H1 (cell line): ENCODE data around the gene RDM1. TPM values are rescaled to one million over a fixed set of nuclear protein-coding genes. Genes with fewer than 3 reads are reported as not detected.

Experiments used
- CTCF ChIA-PET: fragments of 300-600 bp; sonication (Branson Sonifier 250); formaldehyde crosslinking; loops from one replicate; lab custom pipeline; 2021; ENCODE audit not compliant: partially characterized antibody; lab: Charles Lee
- POLR2A ChIA-PET: fragments of 300-600 bp; sonication (Branson Sonifier 250); formaldehyde crosslinking; loops from one replicate; lab custom pipeline; 2021; ENCODE audit warnings: inconsistent platforms; ENCODE audit not compliant: partially characterized antibody; lab: Charles Lee
- DNase-seq, 2 experiments: peaks; one replicate each; pipeline versions ENCODE4 v3.0.0 to v3.0.0-alpha.2; 2010 to 2022; ENCODE audit warnings: low spot score in 2 of 2, low read depth in 1 of 2, mixed read lengths in 1 of 2
- FAIRE-seq: peaks from 2 replicates; lab custom pipeline; 2011; peaks lifted over from hg19 to GRCh38; lab: Jason Lieb, UNC
- H2AFZ ChIP-seq: 2 replicates; pipeline ENCODE4 v1.8.1; 2012; ENCODE audit warnings: low read length, inconsistent platforms
- H2AK5ac ChIP-seq: 2 replicates; pipeline ENCODE4 v1.6.1; 2013; ENCODE audit warnings: low read depth, low read length
- H2BK120ac ChIP-seq: replicated peaks from 2 replicates; pipeline ENCODE3; 2013; ENCODE audit warnings: low read depth, low read length, inconsistent platforms
- H2BK12ac ChIP-seq: 2 replicates; pipeline ENCODE4 v1.6.1; 2013; ENCODE audit warnings: low read depth, low read length
- H2BK15ac ChIP-seq: 2 replicates; pipeline ENCODE4 v1.6.1; 2013; ENCODE audit warnings: low read length
- H2BK20ac ChIP-seq: 2 replicates; pipeline ENCODE4 v1.6.1; 2013; ENCODE audit warnings: low read length
- H2BK5ac ChIP-seq: 2 replicates; pipeline ENCODE4 v1.6.1; 2013; ENCODE audit warnings: low read depth, low read length
- H3K14ac ChIP-seq: 2 replicates; pipeline ENCODE4 v1.6.1; 2013; ENCODE audit warnings: inconsistent platforms; ENCODE audit not compliant: insufficient read length
- H3K18ac ChIP-seq: 2 replicates; pipeline ENCODE4 v1.6.1; 2013; ENCODE audit warnings: low read length; ENCODE audit errors: extremely low read depth
- H3K23ac ChIP-seq: 2 replicates; pipeline ENCODE4 v1.6.1; 2013; ENCODE audit warnings: inconsistent platforms; ENCODE audit not compliant: insufficient read length
- H3K23me2 ChIP-seq: 2 replicates; pipeline ENCODE4 v1.6.1; 2013; ENCODE audit warnings: low read depth, low read length
- H3K27ac ChIP-seq: 2 replicates; pipeline ENCODE4 v1.6.1; 2011; ENCODE audit warnings: low read depth, low read length, inconsistent platforms
- H3K27me3 ChIP-seq, 4 experiments: replicated peaks in 1 of 4; 1 replicate in 1 of 4; 2 replicates in 3 of 4; pipeline versions ENCODE4 v1.6.1 to v1.8.1; 2011 to 2013; ENCODE audit warnings: low read length in 3 of 4, mild to moderate bottlenecking in 3 of 4, inconsistent platforms in 2 of 4, mixed read lengths in 2 of 4, moderate library complexity in 1 of 4; ENCODE audit not compliant: control insufficient read depth in 3 of 4, insufficient read depth in 3 of 4; ENCODE audit errors: extremely low read depth in 1 of 4
- H3K36me3 ChIP-seq, 4 experiments: 2 replicates each; pipeline versions ENCODE4 v1.6.1 to v1.8.1; 2011 to 2013; ENCODE audit warnings: mild to moderate bottlenecking in 4 of 4, low read length in 3 of 4, moderate library complexity in 2 of 4, control low read depth in 1 of 4, inconsistent platforms in 1 of 4; ENCODE audit not compliant: insufficient read depth in 4 of 4, control insufficient read depth in 2 of 4
- H3K4ac ChIP-seq: replicated peaks from 2 replicates; pipeline ENCODE3; 2013; ENCODE audit warnings: low read length, low read depth, mixed read lengths, inconsistent platforms; ENCODE audit not compliant: insufficient read length
- H3K4me1 ChIP-seq, 4 experiments: replicated peaks in 1 of 4; 1 replicate in 1 of 4; 2 replicates in 3 of 4; pipeline versions ENCODE4 v1.6.1 to v1.8.1; 2011 to 2013; ENCODE audit warnings: low read length in 3 of 4, inconsistent platforms in 2 of 4, mixed read lengths in 1 of 4; ENCODE audit not compliant: insufficient read depth in 4 of 4, control insufficient read depth in 3 of 4
- H3K4me2 ChIP-seq, 2 experiments: 2 replicates each; pipeline versions ENCODE4 v1.6.1 to v1.8.1; 2011 to 2013; ENCODE audit warnings: low read depth in 2 of 2, low read length in 2 of 2, control low read depth in 1 of 2, inconsistent platforms in 1 of 2, mild to moderate bottlenecking in 1 of 2; ENCODE audit not compliant: insufficient read depth in 1 of 2
- H3K4me3 ChIP-seq, 4 experiments: fragments of 200-600, 300-600 bp in 1 of 4; sonication (generic), shearing (Covaris generic), sonication (Bioruptor Twin) in 1 of 4; 2 replicates each; pipeline versions ENCODE4 v1.5.1 to v1.8.1; 2011 to 2016; ENCODE audit warnings: low read length in 4 of 4, low read depth in 3 of 4, control low read depth in 2 of 4, inconsistent platforms in 2 of 4, mild to moderate bottlenecking in 2 of 4, mixed read lengths in 1 of 4, moderate library complexity in 1 of 4; ENCODE audit not compliant: insufficient read depth in 2 of 4; ENCODE audit errors: extremely low read depth in 1 of 4
- H3K56ac ChIP-seq: replicated peaks from 2 replicates; pipeline ENCODE3; 2013; ENCODE audit warnings: low read depth, mild to moderate bottlenecking, mixed read lengths, low read length, inconsistent platforms; ENCODE audit not compliant: insufficient read length
- H3K79me1 ChIP-seq: 2 replicates; pipeline ENCODE4 v1.6.1; 2013; ENCODE audit warnings: low read depth, low read length, control low read depth
- H3K79me2 ChIP-seq, 2 experiments: 2 replicates each; pipeline versions ENCODE4 v1.6.1 to v1.8.1; 2012 to 2013; ENCODE audit warnings: low read length in 2 of 2, mild to moderate bottlenecking in 2 of 2, inconsistent platforms in 1 of 2; ENCODE audit not compliant: insufficient read depth in 2 of 2, control insufficient read depth in 1 of 2
- H3K9ac ChIP-seq, 4 experiments: replicated peaks in 1 of 4; 1 replicate in 1 of 4; 2 replicates in 3 of 4; pipeline versions ENCODE4 v1.6.1 to v1.8.1; 2011 to 2013; ENCODE audit warnings: low read depth in 3 of 4, low read length in 3 of 4, control low read depth in 2 of 4, mild to moderate bottlenecking in 2 of 4, moderate library complexity in 2 of 4, inconsistent platforms in 1 of 4; ENCODE audit errors: extremely low read depth in 1 of 4
- H3K9me3 ChIP-seq, 2 experiments: 2 replicates each; pipeline versions ENCODE4 v1.6.1 to v1.8.1; 2012 to 2013; ENCODE audit warnings: mild to moderate bottlenecking in 2 of 2, moderate library complexity in 2 of 2, control low read depth in 1 of 2, inconsistent platforms in 1 of 2, low read depth in 1 of 2, low read length in 1 of 2, mixed read lengths in 1 of 2; ENCODE audit not compliant: insufficient read depth in 2 of 2
- H4K20me1 ChIP-seq, 2 experiments: replicated peaks in 1 of 2; 2 replicates each; pipeline versions ENCODE3 to v1.8.1; 2011 to 2013; ENCODE audit warnings: inconsistent platforms in 2 of 2, low read length in 2 of 2, mild to moderate bottlenecking in 1 of 2; ENCODE audit not compliant: insufficient read depth in 2 of 2, control insufficient read depth in 1 of 2
- H4K5ac ChIP-seq: 2 replicates; pipeline ENCODE4 v1.6.1; 2013; ENCODE audit warnings: low read length, low read depth, mixed read lengths, inconsistent platforms; ENCODE audit not compliant: insufficient read length
- H4K8ac ChIP-seq: 2 replicates; pipeline ENCODE4 v1.8.0; 2013; ENCODE audit warnings: mild to moderate bottlenecking, moderate library complexity, low read length, inconsistent platforms; ENCODE audit not compliant: insufficient read depth; ENCODE audit errors: extremely low read depth
- H4K91ac ChIP-seq: replicated peaks from 2 replicates; pipeline ENCODE3; 2013; ENCODE audit warnings: low read length, mixed read lengths, inconsistent platforms; ENCODE audit not compliant: insufficient read length
- BRCA1 ChIP-seq: IDR thresholded peaks from 2 replicates; pipeline ENCODE4 v1.6.1; 2012; ENCODE audit warnings: low read depth, low read length, improper control_type of control experiment
- CBX5 ChIP-seq: fragments of 300-800, 300-1000 bp; sonication (generic); IDR thresholded peaks from 2 replicates; pipeline ENCODE4 v1.7.1; 2016; ENCODE audit warnings: antibody characterized with exemption, low read length, low read depth
- CHD1 ChIP-seq: IDR thresholded peaks from 2 replicates; pipeline ENCODE4 v1.6.1; 2012; ENCODE audit warnings: low read depth, low read length, improper control_type of control experiment
- POLR2AphosphoS5 ChIP-seq: IDR thresholded peaks from 2 replicates; pipeline ENCODE4 v1.6.1; 2011; ENCODE audit warnings: low read depth, low read length
- SIRT6 ChIP-seq: IDR thresholded peaks from one replicate; pipeline ENCODE4 v1.7.1; 2012; ENCODE audit warnings: low read length, inconsistent platforms
- SRF ChIP-seq: IDR thresholded peaks from 2 replicates; pipeline ENCODE4 v1.6.1; 2011; ENCODE audit warnings: mild to moderate bottlenecking, low read depth, low read length, moderate library complexity
- SUZ12 ChIP-seq: fragments of 200-600 bp; sonication (generic); IDR thresholded peaks from 2 replicates; pipeline ENCODE4 v1.6.1; 2012; ENCODE audit warnings: mild to moderate bottlenecking, inconsistent platforms, low read length, moderate library complexity, mixed read lengths
- TAF7 ChIP-seq: optimal IDR thresholded peaks from 2 replicates; pipeline ENCODE3; 2011; ENCODE audit warnings: low read depth, mild to moderate bottlenecking, inconsistent platforms, low read length, moderate library complexity, borderline replicate concordance
- WGBS, 2 experiments: shearing (Covaris generic) in 1 of 2; methylation state at CpG; one replicate each; pipeline versions ENCODE4 v1.1.6 to v1.1.7; 2013 to 2015; ENCODE audit warnings: low lambda C conversion rate in 2 of 2, mixed read lengths in 2 of 2, inconsistent platforms in 1 of 2, low coverage in 1 of 2, missing lambda C conversion rate in 1 of 2; ENCODE audit not compliant: insufficient replicate concordance in 2 of 2, insufficient coverage in 1 of 2, insufficient read length in 1 of 2; ENCODE audit errors: extremely low coverage in 1 of 2, missing lambda C conversion rate in 1 of 2; 5-methylcytosine and 5-hydroxymethylcytosine counted together
- polyA plus RNA-seq, 7 experiments: library from polyadenylated mRNA; depleted of rRNA in 3 of 7; stranded (reverse) in 5 of 7; unstranded in 2 of 7; fragments of >200 nt in 5 of 7; fragments of 200-250 nt in 2 of 7; gene quantifications; 1 replicate in 5 of 7; 2 replicates in 1 of 7; 4 replicates in 1 of 7; pipeline versions ENCODE4 v1.2.1 to v1.2.3, GENCODE V29; 2011 to 2013; ENCODE audit warnings: missing spikeins in 2 of 7, mixed read lengths in 2 of 7
- total RNA-seq: library from RNA; stranded (reverse); fragmentation: NEBNext Ultra II Directional; extraction: Animal tissue kit (Norgen Biotek cat#: 25700); gene quantifications from 2 replicates; pipeline ENCODE4 v1.2.1, GENCODE V29; 2021

Gene RDM1
- total and polyA plus RNA-seq, 2 of the 8 experiments (the other 6 are each of a cell fraction or from before 2014, with no cell fraction given), result 7.3 to 9.7 TPM

GRCh38 chr17:35944151-35944550, 13.6 kb upstream of the RDM1 start:
- no peaks in the 10 kb centered on the region for H3K4me1 ChIP-seq
- H2BK12ac ChIP-seq, result no peak overlapping the region
- H2BK15ac ChIP-seq, result no peak overlapping the region
- H4K8ac ChIP-seq, result no peak overlapping the region
- WGBS, 2 experiments, result 79% methylated on average over 4 of the region's 4 CpGs; no CpG with 5 or more reads in 1 of the 2 experiments
- H3K56ac ChIP-seq, result no peak overlapping the region
- ChIA-PET CTCF (no interaction called here), POLR2A (no interaction called here)
- no peaks in the 10 kb centered on the region for H3K36me3 ChIP-seq
- H3K9me3 ChIP-seq, result no peaks in the 10 kb centered on the region
- no peaks in the 10 kb centered on the region for H3K27me3 ChIP-seq
- H2BK5ac ChIP-seq, result no peak overlapping the region
- no peak for TF ChIP-seq CBX5
- no peak for TF ChIP-seq BRCA1
- TF ChIP-seq CHD1, result no peak
- no peak for TF ChIP-seq SUZ12
- no peak for TF ChIP-seq TAF7
- TF ChIP-seq POLR2AphosphoS5, result no peak
- TF ChIP-seq SRF, result no peak
- TF ChIP-seq SIRT6, result no peak
- H3K79me1 ChIP-seq, result no peaks in the 10 kb centered on the region
- no peak overlapping the region for H3K4ac ChIP-seq
- no peaks in the 10 kb centered on the region for H4K20me1 ChIP-seq
- no peaks in the 10 kb centered on the region for H3K79me2 ChIP-seq
- H3K27ac ChIP-seq, result no peak overlapping the region
- H3K4me2 ChIP-seq, result no peak overlapping the region
- H3K23me2 ChIP-seq, result no peaks in the 10 kb centered on the region
- H3K18ac ChIP-seq, result no peak overlapping the region
- no peak overlapping the region for H4K91ac ChIP-seq
- H3K9ac ChIP-seq, result no peak overlapping the region
- no peak overlapping the region for H3K14ac ChIP-seq
- FAIRE-seq (no peak), DNase-seq (no peak)
- H2AFZ ChIP-seq, result no peak overlapping the region; the same call in 1 of the 2 replicates
- H3K23ac ChIP-seq, result no peak overlapping the region
- no peak overlapping the region for H2AK5ac ChIP-seq
- no peak overlapping the region for H3K4me3 ChIP-seq
- H2BK120ac ChIP-seq, result no peak overlapping the region
- H4K5ac ChIP-seq, result no peak overlapping the region
- no peak overlapping the region for H2BK20ac ChIP-seq
